HCT116 (cell line): Measurements from ENCODE around the gene C11orf42.

Source experiments
- CTCF ChIP-seq, 3 experiments: fragments of 200-600 bp in 1 of 3; sonication (generic) in 1 of 3; IDR thresholded peaks in 2 of 3; conservative IDR thresholded peaks in 1 of 3; 2 replicates each; pipeline ENCODE4 v1.5.1; 2012 to 2017; ENCODE audit warnings: low read depth in 2 of 3, low read length in 2 of 3, antibody characterized with exemption in 1 of 3, borderline replicate concordance in 1 of 3, control low read depth in 1 of 3, mild to moderate bottlenecking in 1 of 3, mixed read lengths in 1 of 3, mixed run types in 1 of 3, moderate library complexity in 1 of 3; ENCODE audit not compliant: insufficient read depth in 1 of 3
- EZH2 ChIP-seq: fragments of 200-600 bp; sonication (generic); IDR thresholded peaks from 2 replicates; pipeline ENCODE4 v1.6.1; 2017; ENCODE audit warnings: antibody characterized with exemption, mixed run types
- SP1 ChIP-seq: IDR thresholded peaks from 2 replicates; pipeline ENCODE4 v1.6.1; 2012; ENCODE audit warnings: low read depth
- ZNF274 ChIP-seq: fragments of 200-500 bp; sonication (Bioruptor generic); IDR thresholded peaks from 2 replicates; pipeline ENCODE4 v1.6.1; 2014; ENCODE audit warnings: mild to moderate bottlenecking, low read depth, low read length, inconsistent platforms

DNA sequence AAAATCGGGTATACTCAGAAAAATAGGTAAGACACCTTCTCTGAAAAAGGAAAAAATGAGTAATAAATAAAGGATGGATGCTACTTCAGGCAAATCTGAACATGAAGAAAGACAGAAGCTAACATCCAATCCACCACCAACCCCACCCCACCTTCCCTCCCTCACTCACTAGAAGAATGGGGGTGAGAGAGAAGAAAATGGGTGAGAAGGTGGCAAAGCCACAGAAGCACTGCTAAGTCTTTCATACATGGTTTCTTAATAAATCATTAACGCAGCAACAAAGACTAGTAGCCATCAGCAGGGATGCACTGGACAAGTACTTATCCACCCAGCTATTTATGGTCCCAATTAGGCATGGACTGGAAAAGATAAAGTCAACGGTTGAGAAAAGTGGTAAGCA is 23.2 kb downstream of the C11orf42 start:
- TF ChIP-seq EZH2 (no peak), SP1 (no peak), ZNF274 (no peak), CTCF (IDR thresholded peaks at IDR 0.05 in 2 of 3, conservative IDR thresholded peaks at IDR 0.05 in 1 of 3; ENCODE audit: borderline replicate concordance in 1 of 3, insufficient read depth in 1 of 3, low read depth in 2 of 3, low read length in 2 of 3) (no peak)
